Fibroblast of lung (primary cell): ENCODE data around the gene LRMDA. TPM values are rescaled to one million over a fixed set of nuclear protein-coding genes. Genes with fewer than 3 reads are reported as not detected.

Experiments used
- DNase-seq, 2 donors: peaks; one replicate each; pipeline versions ENCODE4 v3.0.0 to v3.0.0-alpha.2; 2010; ENCODE audit warnings: low read depth in 2 of 2
- H2AFZ ChIP-seq: 2 replicates; pipeline ENCODE4 v1.5.1; 2012; ENCODE audit warnings: low read length, control low read depth, inconsistent platforms
- H3K27ac ChIP-seq: 2 replicates; pipeline ENCODE4 v1.5.1; 2011; ENCODE audit warnings: low read length, control low read depth; ENCODE audit not compliant: insufficient read depth
- H3K27me3 ChIP-seq: 2 replicates; pipeline ENCODE4 v1.5.1; 2011; ENCODE audit warnings: mild to moderate bottlenecking, low read length; ENCODE audit not compliant: control insufficient read depth, insufficient read depth
- H3K36me3 ChIP-seq: 2 replicates; pipeline ENCODE4 v1.5.1; 2011; ENCODE audit warnings: low read length; ENCODE audit not compliant: control insufficient read depth, insufficient read depth
- H3K4me1 ChIP-seq: 2 replicates; pipeline ENCODE4 v1.5.1; 2011; ENCODE audit warnings: low read length; ENCODE audit not compliant: control insufficient read depth, insufficient read depth; ENCODE audit errors: extremely low read depth
- H3K4me2 ChIP-seq: 2 replicates; pipeline ENCODE4 v1.5.1; 2011; ENCODE audit warnings: low read length, control low read depth; ENCODE audit not compliant: insufficient read depth; ENCODE audit errors: extremely low read depth
- H3K4me3 ChIP-seq, 4 experiments: fragments of 200-600 bp in 1 of 4; sonication (generic) in 1 of 4; replicated peaks in 1 of 4; 2 replicates each; pipeline ENCODE4 v1.5.1; 2011 to 2016; ENCODE audit warnings: low read length in 4 of 4, low read depth in 3 of 4, mild to moderate bottlenecking in 3 of 4, control low read depth in 2 of 4, inconsistent platforms in 1 of 4, mixed read lengths in 1 of 4; ENCODE audit not compliant: insufficient read depth in 1 of 4; ENCODE audit errors: control extremely low read depth in 1 of 4
- H3K79me2 ChIP-seq: 2 replicates; pipeline ENCODE4 v1.5.1; 2012; ENCODE audit warnings: mild to moderate bottlenecking, low read length, inconsistent platforms; ENCODE audit not compliant: control insufficient read depth, insufficient read depth
- H3K9ac ChIP-seq: 2 replicates; pipeline ENCODE4 v1.5.1; 2011; ENCODE audit warnings: mild to moderate bottlenecking, low read length, control low read depth; ENCODE audit not compliant: insufficient read depth
- H3K9me3 ChIP-seq: 2 replicates; pipeline ENCODE4 v1.5.1; 2012; ENCODE audit warnings: low read depth, low read length; ENCODE audit not compliant: control insufficient read depth, insufficient read depth
- H4K20me1 ChIP-seq: 2 replicates; pipeline ENCODE4 v1.5.1; 2011; ENCODE audit warnings: low read length; ENCODE audit not compliant: control insufficient read depth, insufficient read depth; ENCODE audit errors: extremely low read depth
- CTCF ChIP-seq, 2 donors: IDR thresholded peaks in 1 of 2; conservative IDR thresholded peaks in 1 of 2; 1 replicate in 1 of 2; 2 replicates in 1 of 2; pipeline ENCODE4 v1.5.1; 2011 to 2012; ENCODE audit warnings: low read length in 2 of 2, control low read depth in 1 of 2, inconsistent platforms in 1 of 2, low read depth in 1 of 2, mild to moderate bottlenecking in 1 of 2
- EZH2 ChIP-seq: IDR thresholded peaks from 2 replicates; pipeline ENCODE4 v1.5.1; 2012; ENCODE audit warnings: low read length, control low read depth, mild to moderate bottlenecking; ENCODE audit errors: missing control alignments
- polyA plus RNA-seq, 2 donors: library from polyadenylated mRNA; depleted of rRNA in 1 of 2; stranded (reverse) in 1 of 2; unstranded in 1 of 2; fragments of >200 nt; gene quantifications; 2 replicates each; pipeline ENCODE4 v1.2.1, GENCODE V29; 2011 to 2012; ENCODE audit warnings: missing spikeins in 1 of 2
- total RNA-seq: library from RNA; depleted of rRNA; stranded (reverse); fragments of >200 nt; gene quantifications from 2 replicates; pipeline ENCODE4 v1.2.1, GENCODE V29; 2014

Gene LRMDA
- total and polyA plus RNA-seq, 2 donors (not counting 1 experiment from before 2014, with no cell fraction given) = 1.7 to 2.0 TPM

- Histone ChIP-seq H3K4me2 (no peak overlapping the region), H3K27ac (no peak overlapping the region), H3K4me3 (no peak overlapping the region), H3K27me3 (peaks cover 2% of the 10 kb centered on the region), H2AFZ (no peak overlapping the region), H3K79me2 (no peaks in the 10 kb centered on the region), H3K9ac (no peak overlapping the region), H3K36me3 (no peaks in the 10 kb centered on the region), H3K4me1 (no peaks in the 10 kb centered on the region), H4K20me1 (no peaks in the 10 kb centered on the region), H3K9me3 (no peaks in the 10 kb centered on the region)
- no peak for TF ChIP-seq EZH2
- no peak for TF ChIP-seq CTCF (conservative IDR thresholded peaks at IDR 0.05 in 1 of 2, IDR thresholded peaks at IDR 0.05 in 1 of 2; ENCODE audit: low read depth in 1 of 2, low read length in 2 of 2)
- DNase-seq = no peak
Measured at GRCh38 chr10:76031769-76032699, 600.6 kb downstream of the LRMDA start.

GRCh38 chr10:76032700-76033039, 601.2 kb downstream of the LRMDA start:
- no peaks in the 10 kb centered on the region for H3K27me3 ChIP-seq
- H3K4me2 ChIP-seq = no peak overlapping the region
- no peaks in the 10 kb centered on the region for H3K79me2 ChIP-seq
- H3K9ac ChIP-seq = no peak overlapping the region
- DNase-seq = no peak
- no peaks in the 10 kb centered on the region for H3K4me1 ChIP-seq
- no peaks in the 10 kb centered on the region for H4K20me1 ChIP-seq
- H3K9me3 ChIP-seq = no peaks in the 10 kb centered on the region
- H3K36me3 ChIP-seq = no peaks in the 10 kb centered on the region
- TF ChIP-seq CTCF (conservative IDR thresholded peaks at IDR 0.05 in 1 of 2, IDR thresholded peaks at IDR 0.05 in 1 of 2; ENCODE audit: low read depth in 1 of 2, low read length in 2 of 2) = no peak
- no peak overlapping the region for H2AFZ ChIP-seq
- H3K4me3 ChIP-seq = no peak overlapping the region
- no peak overlapping the region for H3K27ac ChIP-seq

GRCh38 chr10:76033457-76034196, 602.2 kb downstream of the LRMDA start:
- DNase-seq = peak; percentile 51 to 78
- H3K36me3 ChIP-seq = no peaks in the 10 kb centered on the region
- no peaks in the 10 kb centered on the region for H3K79me2 ChIP-seq
- no peaks in the 10 kb centered on the region for H3K4me1 ChIP-seq
- TF ChIP-seq CTCF (conservative IDR thresholded peaks at IDR 0.05 in 1 of 2, IDR thresholded peaks at IDR 0.05 in 1 of 2; ENCODE audit: low read depth in 1 of 2, low read length in 2 of 2) = peak; percentile 20 to 32
- TF ChIP-seq EZH2 = no peak
- H3K4me3 ChIP-seq = no peak overlapping the region
- H3K27me3 ChIP-seq = no peaks in the 10 kb centered on the region
- H3K4me2 ChIP-seq = no peak overlapping the region
- H3K27ac ChIP-seq = no peak overlapping the region
- H3K9ac ChIP-seq = no peak overlapping the region
- no peak overlapping the region for H2AFZ ChIP-seq
- no peaks in the 10 kb centered on the region for H4K20me1 ChIP-seq
- H3K9me3 ChIP-seq = no peaks in the 10 kb centered on the region
